PFSK-1 (cell line): ENCODE measurements around the gene ASCC3.

ENCODE experiments used
- FOXP2 ChIP-seq: optimal IDR thresholded peaks from 2 replicates; pipeline ENCODE3; 2011; ENCODE audit warnings: borderline replicate concordance, control low read depth, inconsistent platforms; ENCODE audit not compliant: insufficient read depth; ENCODE audit errors: extremely low read length, extremely low read depth
- POLR2AphosphoS5 ChIP-seq: IDR thresholded peaks from 2 replicates; pipeline ENCODE4 v1.6.1; 2012; ENCODE audit warnings: low read depth, mild to moderate bottlenecking, control low read depth, low read length, moderate library complexity
- REST ChIP-seq, 2 experiments: IDR thresholded peaks; 2 replicates each; pipeline versions ENCODE4 v1.6.1 to v1.8.0; 2011 to 2012; ENCODE audit warnings: low read depth in 2 of 2, low read length in 2 of 2, control low read depth in 1 of 2, inconsistent platforms in 1 of 2, mild to moderate bottlenecking in 1 of 2, moderate library complexity in 1 of 2; ENCODE audit not compliant: insufficient read depth in 1 of 2
- SIN3A ChIP-seq: IDR thresholded peaks from 2 replicates; pipeline ENCODE4 v1.6.1; 2012; ENCODE audit warnings: mild to moderate bottlenecking, low read length, moderate library complexity, borderline replicate concordance; ENCODE audit not compliant: insufficient read depth
- TAF1 ChIP-seq: IDR thresholded peaks from 2 replicates; pipeline ENCODE4 v1.6.1; 2012; ENCODE audit warnings: low read length, control low read depth, borderline replicate concordance; ENCODE audit not compliant: insufficient read depth

- TF ChIP-seq POLR2AphosphoS5, result no peak
- no peak for TF ChIP-seq REST (IDR thresholded peaks at IDR 0.05; ENCODE audit: insufficient read depth in 1 of 2, low read depth in 2 of 2, low read length in 2 of 2)
- no peak for TF ChIP-seq TAF1
- TF ChIP-seq SIN3A, result no peak
- TF ChIP-seq FOXP2, result no peak
Observed at GRCh38 chr6:100838011-100838410, 43.1 kb downstream of the ASCC3 start.
